Measurements from ENCODE around the gene MTNR1B. TPM values are rescaled to one million over a fixed set of nuclear protein-coding genes. Genes with fewer than 3 reads are reported as not detected.

Gene MTNR1B
- total and polyA plus RNA-seq, 10 of the 15 experiments (the other 5 are each of a cell fraction or from before 2014, with no cell fraction given) = not detected

- no TSS peak for BruUV-seq (replicated peaks)
- ATAC-seq (no peak), FAIRE-seq (no peak), DNase-seq (ENCODE audit: low read depth, low spot score) (no peak)
- Histone ChIP-seq H3K4me2 (ENCODE audit: control insufficient read depth, insufficient read depth) (no peak overlapping the region), H3K27me3 (replicated peaks in 1 of 2; ENCODE audit: control insufficient read depth in 2 of 2, insufficient read depth in 2 of 2, low read length in 1 of 2) (no peaks in the 10 kb centered on the region), H3K27ac (ENCODE audit: control insufficient read depth, insufficient read depth) (no peak overlapping the region), H3K4me3 (no peak overlapping the region), H3K4me1 (ENCODE audit: control insufficient read depth, insufficient read depth, low read length) (no peaks in the 10 kb centered on the region), H4K20me1 (ENCODE audit: control insufficient read depth, insufficient read depth) (no peaks in the 10 kb centered on the region), H3K79me2 (ENCODE audit: control insufficient read depth, insufficient read depth, low read length) (no peaks in the 10 kb centered on the region), H3K36me3 (ENCODE audit: control insufficient read depth in 2 of 2, insufficient read depth in 2 of 2, low read length in 1 of 2) (no peaks in the 10 kb centered on the region), H3K9me3 (replicated peaks; ENCODE audit: control insufficient read depth, insufficient read depth, low read length) (no peaks in the 10 kb centered on the region), H3K9ac (ENCODE audit: control insufficient read depth, insufficient read depth, low read length) (no peak overlapping the region), H2AFZ (ENCODE audit: control insufficient read depth, low read depth, low read length) (no peak overlapping the region)
- WGBS (ENCODE audit: insufficient coverage, insufficient replicate concordance, low lambda C conversion rate, missing lambda C conversion rate) = 0% methylated on average over 1 of the region's 1 CpG
- in situ Hi-C loops (cut with MboI) = no loop called here
- intact Hi-C loops (cut with micrococcal nuclease; ENCODE audit: unreplicated experiment) = no loop called here
- ChIA-PET POLR2A (no interaction called here), RAD21 (ENCODE audit: unreplicated experiment) (no interaction called here), CTCF (no interaction called here), SMC1A (ENCODE audit: uncharacterized antibody, unreplicated experiment) (no interaction called here)
- TF ChIP-seq FOS (IDR thresholded peaks at IDR 0.05; ENCODE audit: borderline replicate concordance, extremely low read depth, insufficient read length) (no peak), BMI1 (IDR thresholded peaks at IDR 0.05; ENCODE audit: borderline replicate concordance) (no peak), FOXM1 (IDR thresholded peaks at IDR 0.05; ENCODE audit: low read depth, low read length) (no peak), TBL1XR1 (IDR thresholded peaks at IDR 0.05; ENCODE audit: low read depth, low read length) (no peak), CEBPB (IDR thresholded peaks at IDR 0.05; ENCODE audit: borderline replicate concordance in 1 of 2, low read depth in 2 of 2, low read length in 2 of 2) (no peak), HCFC1 (IDR thresholded peaks at IDR 0.05; ENCODE audit: low read length) (no peak), PKNOX1 (IDR thresholded peaks at IDR 0.05) (no peak), KLF5 (IDR thresholded peaks at IDR 0.05; ENCODE audit: partially characterized antibody) (no peak), RAD21 (IDR thresholded peaks at IDR 0.05; ENCODE audit: insufficient read depth, low read depth, low read length) (no peak), MEF2B (IDR thresholded peaks at IDR 0.05; ENCODE audit: partially characterized antibody, poor library complexity, severe bottlenecking) (no peak), ZSCAN29 (IDR thresholded peaks at IDR 0.05) (no peak)
- TF ChIP-seq, protein P1, sequence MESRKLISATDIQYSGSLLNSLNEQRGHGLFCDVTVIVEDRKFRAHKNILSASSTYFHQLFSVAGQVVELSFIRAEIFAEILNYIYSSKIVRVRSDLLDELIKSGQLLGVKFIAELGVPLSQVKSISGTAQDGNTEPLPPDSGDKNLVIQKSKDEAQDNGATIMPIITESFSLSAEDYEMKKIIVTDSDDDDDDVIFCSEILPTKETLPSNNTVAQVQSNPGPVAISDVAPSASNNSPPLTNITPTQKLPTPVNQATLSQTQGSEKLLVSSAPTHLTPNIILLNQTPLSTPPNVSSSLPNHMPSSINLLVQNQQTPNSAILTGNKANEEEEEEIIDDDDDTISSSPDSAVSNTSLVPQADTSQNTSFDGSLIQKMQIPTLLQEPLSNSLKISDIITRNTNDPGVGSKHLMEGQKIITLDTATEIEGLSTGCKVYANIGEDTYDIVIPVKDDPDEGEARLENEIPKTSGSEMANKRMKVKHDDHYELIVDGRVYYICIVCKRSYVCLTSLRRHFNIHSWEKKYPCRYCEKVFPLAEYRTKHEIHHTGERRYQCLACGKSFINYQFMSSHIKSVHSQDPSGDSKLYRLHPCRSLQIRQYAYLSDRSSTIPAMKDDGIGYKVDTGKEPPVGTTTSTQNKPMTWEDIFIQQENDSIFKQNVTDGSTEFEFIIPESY (IDR thresholded peaks at IDR 0.05) = no peak
Observed at GRCh38 chr11:93013646-93014045, 44.2 kb downstream of the MTNR1B start.
